SK-N-SH treated with all-trans-retinoic acid at 6 μM for 48 hours (cell line): ENCODE measurements around the gene KRT31.
"Not testable (repeated sequence)": the region's sequence is repeated elsewhere in the genome, so short reads cannot be mapped to it uniquely, and the experiment has no call there.

Experiments
- CREB5 ChIP-seq: fragments of 250-450 bp; sonication (Bioruptor Pico); IDR thresholded peaks from 2 replicates; pipeline ENCODE4 v1.5.1; 2020; ENCODE audit warnings: low read depth, mild to moderate bottlenecking, moderate library complexity
- CSDC2 ChIP-seq: fragments of 250-450 bp; sonication (Bioruptor Pico); IDR thresholded peaks from 2 replicates; pipeline ENCODE4 v1.5.0; 2020; ENCODE audit warnings: mild to moderate bottlenecking, moderate library complexity
- PATZ1 ChIP-seq: fragments of 250-450 bp; sonication (Bioruptor Pico); IDR thresholded peaks from 2 replicates; pipeline ENCODE4 v1.8.0; 2020; ENCODE audit warnings: mild to moderate bottlenecking, moderate library complexity, borderline replicate concordance
- ZNF565 ChIP-seq: fragments of 450-650 bp; formaldehyde crosslinking; conservative IDR thresholded peaks from 2 replicates; pipeline ENCODE4 v1.5.0; 2020; ENCODE audit warnings: low read depth, mild to moderate bottlenecking, moderate library complexity

GRCh38 chr17:41422586-41422985, 25.2 kb upstream of the KRT31 start:
- not testable (repeated sequence) for TF ChIP-seq CREB5, CSDC2, PATZ1, ZNF565 (CRISPR knock-in tag)
